Measurements from ENCODE around the gene CDH26. TPM values are rescaled to one million over a fixed set of nuclear protein-coding genes. Genes with fewer than 3 reads are reported as not detected.

The CDH26 gene
- polyA plus RNA-seq, 1 donor from 2014 or later = 0.43 TPM

DNA sequence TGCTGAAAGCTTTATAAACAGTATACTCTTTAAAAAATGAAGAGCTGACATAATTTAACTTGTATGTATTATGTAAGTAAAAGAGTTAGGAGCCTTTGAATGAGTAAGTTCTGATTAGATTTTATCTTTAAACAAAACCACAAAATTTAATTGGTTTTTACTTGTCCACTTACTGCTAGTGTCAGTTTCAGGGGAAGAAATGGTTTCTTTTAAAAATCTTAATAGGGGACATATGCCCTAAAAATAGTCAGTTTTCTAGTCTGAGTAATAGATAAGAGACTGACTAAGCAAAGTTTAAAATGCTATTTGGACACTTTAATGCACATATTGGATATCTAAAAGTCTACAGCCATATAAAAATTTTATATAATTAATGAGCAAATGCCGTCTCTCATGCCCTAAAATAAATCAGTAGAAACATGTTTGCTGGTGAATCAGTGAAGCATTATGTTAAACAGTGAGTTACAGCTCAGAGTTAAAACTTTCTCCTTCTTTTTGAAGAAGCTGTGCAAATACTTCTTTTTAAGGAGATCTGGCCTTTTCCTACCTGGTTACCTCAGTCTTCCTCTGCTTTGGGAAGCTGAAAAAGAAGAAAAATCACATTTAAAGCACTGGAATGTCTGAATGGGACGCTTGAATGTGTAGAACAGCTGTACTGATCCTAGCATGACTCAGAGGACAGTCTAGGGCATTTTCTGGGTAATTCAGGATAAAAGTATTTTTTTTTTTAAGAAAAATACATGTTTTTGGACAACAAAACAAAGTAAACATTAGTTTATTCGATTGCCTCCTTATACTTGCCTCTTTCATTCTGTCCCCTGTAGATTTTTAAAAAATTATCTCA, 55.3 kb downstream of the CDH26 start:
- Histone ChIP-seq H3K9me2 (ENCODE audit: insufficient read depth, low read length) (no peaks in the 10 kb centered on the region), H3K36me3 (ENCODE audit: insufficient read depth, low read length) (no peaks in the 10 kb centered on the region), H3K27ac (ENCODE audit: low read length) (no peak overlapping the region), H3K79me2 (replicated peaks; ENCODE audit: insufficient read depth, low read length) (no peaks in the 10 kb centered on the region), H3K4me3 (ENCODE audit: low read length) (no peak overlapping the region), H3K4me2 (ENCODE audit: low read length) (no peak overlapping the region), H2AFZ (ENCODE audit: low read depth, low read length) (no peak overlapping the region), H3F3A (ENCODE audit: insufficient read depth, low read length, poor library complexity, severe bottlenecking) (no peaks in the 10 kb centered on the region), H3K9ac (ENCODE audit: low read length) (no peak overlapping the region), H3K9me3 (ENCODE audit: low read length) (no peaks in the 10 kb centered on the region), H3K27me3 (ENCODE audit: insufficient read depth, low read depth, low read length) (no peaks in the 10 kb centered on the region), H4K20me1 (ENCODE audit: insufficient read depth) (no peaks in the 10 kb centered on the region)
- no peak for TF ChIP-seq SMC3 (conservative IDR thresholded peaks at IDR 0.05; ENCODE audit: poor library complexity)

GRCh38 chr20:60016406-60016805, 58.2 kb downstream of the CDH26 start:
- Histone ChIP-seq H3F3A (ENCODE audit: insufficient read depth, low read length, poor library complexity, severe bottlenecking) (no peaks in the 10 kb centered on the region), H3K27me3 (ENCODE audit: insufficient read depth, low read depth, low read length) (no peaks in the 10 kb centered on the region), H4K20me1 (ENCODE audit: insufficient read depth) (no peaks in the 10 kb centered on the region), H3K9me3 (ENCODE audit: low read length) (no peaks in the 10 kb centered on the region), H3K4me3 (ENCODE audit: low read length) (no peak overlapping the region), H3K9me2 (ENCODE audit: insufficient read depth, low read length) (no peaks in the 10 kb centered on the region), H2AFZ (ENCODE audit: low read depth, low read length) (no peak overlapping the region), H3K36me3 (ENCODE audit: insufficient read depth, low read length) (no peaks in the 10 kb centered on the region), H3K79me2 (replicated peaks; ENCODE audit: insufficient read depth, low read length) (no peaks in the 10 kb centered on the region), H3K27ac (ENCODE audit: low read length) (no peak overlapping the region), H3K9ac (ENCODE audit: low read length) (no peak overlapping the region), H3K4me2 (ENCODE audit: low read length) (no peak overlapping the region)
- no peak for TF ChIP-seq REST (IDR thresholded peaks at IDR 0.05; ENCODE audit: borderline replicate concordance)
- no peak for TF ChIP-seq MXI1 (conservative IDR thresholded peaks at IDR 0.05; ENCODE audit: poor library complexity, severe bottlenecking)

DNA sequence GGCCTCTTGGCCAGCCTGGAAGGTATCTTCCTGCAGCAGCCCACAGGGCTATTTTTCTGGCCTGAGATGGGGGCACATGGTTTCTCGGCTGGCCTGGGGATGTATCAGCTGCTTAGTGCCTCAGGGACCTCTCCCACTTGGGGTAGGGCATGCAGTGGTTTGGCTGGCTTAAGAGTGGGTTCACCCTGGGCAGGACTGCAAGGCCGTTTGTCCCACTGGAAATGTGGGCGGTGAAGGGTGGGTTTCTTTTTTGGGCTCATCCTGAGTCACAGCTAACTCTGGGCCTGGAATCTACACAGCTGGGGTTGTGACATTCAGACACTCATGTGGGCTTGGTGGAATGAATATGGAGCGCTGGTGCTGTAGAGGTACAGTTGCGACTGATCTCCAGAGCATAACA, 62.0 kb downstream of the CDH26 start:
- no peaks in the 10 kb centered on the region for H4K20me1 ChIP-seq (ENCODE audit: insufficient read depth)
- H2AFZ ChIP-seq (ENCODE audit: low read depth, low read length) = no peak overlapping the region
- no peak overlapping the region for H3K9ac ChIP-seq (ENCODE audit: low read length)
- no peak overlapping the region for H3K27ac ChIP-seq (ENCODE audit: low read length)
- no peaks in the 10 kb centered on the region for H3K27me3 ChIP-seq (ENCODE audit: insufficient read depth, low read depth, low read length)
- H3K79me2 ChIP-seq (replicated peaks; ENCODE audit: insufficient read depth, low read length) = no peaks in the 10 kb centered on the region
- H3F3A ChIP-seq (ENCODE audit: insufficient read depth, low read length, poor library complexity, severe bottlenecking) = no peaks in the 10 kb centered on the region
- no peak overlapping the region for H3K4me2 ChIP-seq (ENCODE audit: low read length)
- H3K4me3 ChIP-seq (ENCODE audit: low read length) = no peak overlapping the region
- H3K9me3 ChIP-seq (ENCODE audit: low read length) = no peaks in the 10 kb centered on the region
- no peaks in the 10 kb centered on the region for H3K9me2 ChIP-seq (ENCODE audit: insufficient read depth, low read length)
- TF ChIP-seq POLR2AphosphoS5 (IDR thresholded peaks at IDR 0.05) (no peak), TAF1 (IDR thresholded peaks at IDR 0.05; ENCODE audit: low read depth) (no peak), RAD21 (conservative IDR thresholded peaks at IDR 0.05) (no peak), EZH2 (IDR thresholded peaks at IDR 0.05; ENCODE audit: borderline replicate concordance, insufficient read depth, low read length, poor library complexity, severe bottlenecking) (no peak), SMC3 (conservative IDR thresholded peaks at IDR 0.05; ENCODE audit: poor library complexity) (no peak), MXI1 (conservative IDR thresholded peaks at IDR 0.05; ENCODE audit: poor library complexity, severe bottlenecking) (no peak), EP300 (conservative IDR thresholded peaks at IDR 0.05; ENCODE audit: poor library complexity, severe bottlenecking) (no peak), REST (IDR thresholded peaks at IDR 0.05; ENCODE audit: borderline replicate concordance) (no peak)
- TF ChIP-seq, protein P1, sequence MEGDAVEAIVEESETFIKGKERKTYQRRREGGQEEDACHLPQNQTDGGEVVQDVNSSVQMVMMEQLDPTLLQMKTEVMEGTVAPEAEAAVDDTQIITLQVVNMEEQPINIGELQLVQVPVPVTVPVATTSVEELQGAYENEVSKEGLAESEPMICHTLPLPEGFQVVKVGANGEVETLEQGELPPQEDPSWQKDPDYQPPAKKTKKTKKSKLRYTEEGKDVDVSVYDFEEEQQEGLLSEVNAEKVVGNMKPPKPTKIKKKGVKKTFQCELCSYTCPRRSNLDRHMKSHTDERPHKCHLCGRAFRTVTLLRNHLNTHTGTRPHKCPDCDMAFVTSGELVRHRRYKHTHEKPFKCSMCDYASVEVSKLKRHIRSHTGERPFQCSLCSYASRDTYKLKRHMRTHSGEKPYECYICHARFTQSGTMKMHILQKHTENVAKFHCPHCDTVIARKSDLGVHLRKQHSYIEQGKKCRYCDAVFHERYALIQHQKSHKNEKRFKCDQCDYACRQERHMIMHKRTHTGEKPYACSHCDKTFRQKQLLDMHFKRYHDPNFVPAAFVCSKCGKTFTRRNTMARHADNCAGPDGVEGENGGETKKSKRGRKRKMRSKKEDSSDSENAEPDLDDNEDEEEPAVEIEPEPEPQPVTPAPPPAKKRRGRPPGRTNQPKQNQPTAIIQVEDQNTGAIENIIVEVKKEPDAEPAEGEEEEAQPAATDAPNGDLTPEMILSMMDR (IDR thresholded peaks at IDR 0.05; ENCODE audit: poor library complexity, severe bottlenecking) = no peak
- H3K36me3 ChIP-seq (ENCODE audit: insufficient read depth, low read length) = no peaks in the 10 kb centered on the region

Measured in neural cell (in vitro differentiated cells).